A673 (cell line): ENCODE measurements around the gene TST.

Experiments
- CTCF ChIP-seq: fragments of 300-800, 200-600 bp; sonication (generic); conservative IDR thresholded peaks from 2 replicates; pipeline ENCODE4 v1.5.1; 2017; ENCODE audit warnings: low read depth, mild to moderate bottlenecking, antibody characterized with exemption, low read length, moderate library complexity, mixed read lengths
- EZH2 ChIP-seq: fragments of 200-600 bp; sonication (generic); IDR thresholded peaks from 2 replicates; pipeline ENCODE4 v1.6.1; 2017; ENCODE audit warnings: borderline replicate concordance, low read depth, mild to moderate bottlenecking, mixed read lengths, antibody characterized with exemption, low read length; ENCODE audit not compliant: poor library complexity, severe bottlenecking

- no peak for TF ChIP-seq CTCF
- no peak for TF ChIP-seq EZH2
Measured at GRCh38 chr22:36964106-36964505, 55.1 kb downstream of the TST start.
